Measurements from ENCODE around the gene SASH3. TPM values are rescaled to one million over a fixed set of nuclear protein-coding genes. Genes with fewer than 3 reads are reported as not detected.
A peak's percentile ranks its signal among the peaks of the same experiment; 100 is the strongest.

The SASH3 gene
- total RNA-seq, 1 donor from 2014 or later: 74.9 TPM

- ATAC-seq (no peak), DNase-seq (no peak)
- H3K4me3 ChIP-seq: no peak overlapping the region
- intact Hi-C loops (cut with DNase I): no loop called here
- H3K27ac ChIP-seq: no peak overlapping the region
- H3K27me3 ChIP-seq (ENCODE audit: low read depth): no peaks in the 10 kb centered on the region
- no peaks in the 10 kb centered on the region for H3K4me1 ChIP-seq
- no peaks in the 10 kb centered on the region for H3K9me3 ChIP-seq
- TF ChIP-seq CTCF (IDR thresholded peaks at IDR 0.05): no peak
- H3K36me3 ChIP-seq: no peaks in the 10 kb centered on the region
Observed at GRCh38 chrX:129831091-129831885, 51.5 kb downstream of the SASH3 start.

- no peak overlapping the region for H3K4me3 ChIP-seq
- no peak for TF ChIP-seq CTCF (IDR thresholded peaks at IDR 0.05)
- H3K9me3 ChIP-seq: no peaks in the 10 kb centered on the region
- H3K27me3 ChIP-seq (ENCODE audit: low read depth): no peaks in the 10 kb centered on the region
- DNase-seq: no peak
- intact Hi-C loops (cut with DNase I): no loop called here
- H3K4me1 ChIP-seq: no peaks in the 10 kb centered on the region
- ATAC-seq: peak; percentile 52 to 83
- no peak overlapping the region for H3K27ac ChIP-seq
- no peaks in the 10 kb centered on the region for H3K36me3 ChIP-seq
Observed at GRCh38 chrX:129833153-129833990, 53.6 kb downstream of the SASH3 start.

- ATAC-seq (no peak), DNase-seq (no peak)
- Histone ChIP-seq H3K9me3 (no peaks in the 10 kb centered on the region), H3K27me3 (ENCODE audit: low read depth) (no peaks in the 10 kb centered on the region), H3K4me1 (peaks cover 4% of the 10 kb centered on the region), H3K27ac (no peak overlapping the region), H3K4me3 (no peak overlapping the region), H3K36me3 (no peaks in the 10 kb centered on the region)
- intact Hi-C loops (cut with DNase I): no loop called here
- TF ChIP-seq CTCF (IDR thresholded peaks at IDR 0.05): no peak
Observed at GRCh38 chrX:129836827-129837226, 57.1 kb downstream of the SASH3 start.

GRCh38 chrX:129840344-129840743 lies 60.6 kb downstream of the SASH3 start:
- H3K36me3 ChIP-seq: no peaks in the 10 kb centered on the region
- intact Hi-C loops (cut with DNase I): no loop called here
- no peaks in the 10 kb centered on the region for H3K27me3 ChIP-seq (ENCODE audit: low read depth)
- no peaks in the 10 kb centered on the region for H3K9me3 ChIP-seq
- DNase-seq (no peak), ATAC-seq (no peak)
- H3K4me3 ChIP-seq: no peak overlapping the region
- peaks cover 11% of the 10 kb centered on the region for H3K4me1 ChIP-seq
- H3K27ac ChIP-seq: no peak overlapping the region
- no peak for TF ChIP-seq CTCF (IDR thresholded peaks at IDR 0.05)

GRCh38 chrX:129842510-129843208 lies 62.9 kb downstream of the SASH3 start:
- H3K36me3 ChIP-seq: no peaks in the 10 kb centered on the region
- no peaks in the 10 kb centered on the region for H3K27me3 ChIP-seq (ENCODE audit: low read depth)
- DNase-seq (peak; percentile 49), ATAC-seq (peak; percentile 71 to 73)
- H3K4me3 ChIP-seq: peak overlapping the region; percentile 66
- peaks cover 11% of the 10 kb centered on the region for H3K4me1 ChIP-seq
- no peaks in the 10 kb centered on the region for H3K9me3 ChIP-seq
- intact Hi-C loops (cut with DNase I): no loop called here
- no peak for TF ChIP-seq CTCF (IDR thresholded peaks at IDR 0.05)
- H3K27ac ChIP-seq: peak overlapping the region; percentile 81
